Testis (tissue), 3 donors: ENCODE results near the gene MRPL28. TPM values are rescaled to one million over a fixed set of nuclear protein-coding genes. Genes with fewer than 3 reads are reported as not detected.
"Not testable (repeated sequence)": the region's sequence is repeated elsewhere in the genome, so short reads cannot be mapped to it uniquely, and the experiment has no call there.

Experiments used
- DNase-seq: peaks from one replicate; pipeline ENCODE4 v3.0.0-alpha.2; 2019
- H3K27ac ChIP-seq, 2 donors: fragments of 200-600 bp; sonication (generic); one replicate each; pipeline ENCODE4 v1.5.1; 2019
- H3K27me3 ChIP-seq: fragments of 200-600 bp; sonication (generic); one replicate; pipeline ENCODE4 v1.5.1; 2019
- H3K36me3 ChIP-seq: fragments of 200-600 bp; sonication (generic); one replicate; pipeline ENCODE4 v1.5.1; 2017; ENCODE audit warnings: low read depth; ENCODE audit errors: missing control alignments
- H3K4me1 ChIP-seq: fragments of 200-600 bp; sonication (generic); one replicate; pipeline ENCODE4 v1.5.1; 2019
- H3K4me3 ChIP-seq, 2 donors: fragments of 200-600 bp; sonication (generic); one replicate each; pipeline ENCODE4 v1.5.1; 2017 to 2019
- H3K9me3 ChIP-seq: fragments of 200-600 bp; sonication (generic); one replicate; pipeline ENCODE4 v1.5.1; 2017
- POLR2A ChIP-seq: fragments of 450-650 bp; IDR thresholded peaks from one replicate; pipeline ENCODE4 v1.6.1; 2017; ENCODE audit warnings: antibody characterized with exemption, mild to moderate bottlenecking, moderate library complexity
- WGBS, 2 donors: methylation state at CpG; one replicate each; pipeline ENCODE4 v1.1.5; 2018; 5-methylcytosine and 5-hydroxymethylcytosine counted together
- intact Hi-C: fragments of 100-400 bp; cut with DNase I; formaldehyde crosslinking; loops from one replicate; pipeline ENCODE4 v1.15.1; 2023; ENCODE audit warnings: low total_unique reads
- polyA plus RNA-seq: library from polyadenylated mRNA; stranded (reverse); fragments of 350-450 nt; fragmentation: Illumina TruSeq; extraction: RNeasy Lipid Tissue Mini Kit (QIAGEN cat#74804); gene quantifications from one replicate; pipeline ENCODE4 v1.2.3, GENCODE V29; 2014; ENCODE audit warnings: low read depth, low replicate concordance; ENCODE audit not compliant: insufficient read depth
- total RNA-seq, 2 donors: library from RNA; depleted of rRNA; stranded (reverse); fragments of >200 nt; gene quantifications; one replicate each; pipeline ENCODE4 v1.2.3, GENCODE V29; 2016
- TF ChIP-seq, protein P1 (sequence below), 3 experiments: fragments of 450-650 bp in 2 of 3; fragments of 200-600 bp in 1 of 3; sonication (generic) in 1 of 3; IDR thresholded peaks; one replicate each; pipeline ENCODE4 v1.5.1; 2016 to 2019; ENCODE audit warnings: antibody characterized with exemption in 3 of 3, mild to moderate bottlenecking in 2 of 3, moderate library complexity in 1 of 3

The MRPL28 gene
- total and polyA plus RNA-seq, 3 donors from 2014 or later = 108 to 161 (median 119) TPM

DNA sequence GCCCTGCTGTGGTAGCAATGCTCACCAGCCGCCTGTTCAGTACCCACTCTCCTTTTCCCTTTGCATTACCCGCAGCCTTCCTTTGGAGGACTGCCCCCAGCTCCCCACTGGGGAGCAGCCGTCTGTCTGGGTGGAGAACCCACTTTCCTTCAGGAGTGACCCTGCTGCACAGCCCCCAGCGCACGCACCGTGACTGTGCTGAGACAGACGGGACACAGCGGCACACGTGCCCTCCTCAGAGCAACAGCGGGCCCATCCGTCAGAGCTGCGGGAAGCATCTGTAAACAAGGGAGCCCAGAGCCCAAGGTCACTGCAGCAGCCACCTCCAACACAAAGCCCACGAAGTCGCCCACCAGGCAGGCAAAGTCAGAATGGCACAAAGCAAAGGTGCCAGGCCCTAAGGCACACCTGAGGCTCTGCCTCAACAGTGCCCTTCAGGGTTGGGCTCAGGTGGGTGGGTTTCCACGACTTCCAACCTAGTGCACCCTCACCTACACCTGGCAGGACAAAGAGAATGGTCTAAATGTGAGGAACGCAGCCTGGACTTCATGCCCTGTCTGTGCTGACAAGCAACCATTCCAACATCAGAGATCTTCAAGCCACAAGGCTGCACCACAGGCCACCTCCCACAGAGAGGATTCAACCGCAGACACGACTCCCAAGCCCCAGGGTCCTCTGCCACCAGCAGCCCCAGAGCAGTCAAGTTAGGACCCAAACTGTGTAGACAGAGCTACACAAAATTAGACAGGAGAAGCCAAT is 27.7 kb downstream of the MRPL28 start:
- Histone ChIP-seq H3K9me3 (no peaks in the 10 kb centered on the region), H3K4me3 (no peak overlapping the region), H3K4me1 (no peaks in the 10 kb centered on the region), H3K27ac (no peak overlapping the region), H3K36me3 (no peaks in the 10 kb centered on the region), H3K27me3 (no peaks in the 10 kb centered on the region)
- no peak for DNase-seq
- 68 to 98% methylated on average over 7 to 16 of the region's 18 CpGs for WGBS, 2 donors
- intact Hi-C loops = no loop called here
- TF ChIP-seq, protein P1, sequence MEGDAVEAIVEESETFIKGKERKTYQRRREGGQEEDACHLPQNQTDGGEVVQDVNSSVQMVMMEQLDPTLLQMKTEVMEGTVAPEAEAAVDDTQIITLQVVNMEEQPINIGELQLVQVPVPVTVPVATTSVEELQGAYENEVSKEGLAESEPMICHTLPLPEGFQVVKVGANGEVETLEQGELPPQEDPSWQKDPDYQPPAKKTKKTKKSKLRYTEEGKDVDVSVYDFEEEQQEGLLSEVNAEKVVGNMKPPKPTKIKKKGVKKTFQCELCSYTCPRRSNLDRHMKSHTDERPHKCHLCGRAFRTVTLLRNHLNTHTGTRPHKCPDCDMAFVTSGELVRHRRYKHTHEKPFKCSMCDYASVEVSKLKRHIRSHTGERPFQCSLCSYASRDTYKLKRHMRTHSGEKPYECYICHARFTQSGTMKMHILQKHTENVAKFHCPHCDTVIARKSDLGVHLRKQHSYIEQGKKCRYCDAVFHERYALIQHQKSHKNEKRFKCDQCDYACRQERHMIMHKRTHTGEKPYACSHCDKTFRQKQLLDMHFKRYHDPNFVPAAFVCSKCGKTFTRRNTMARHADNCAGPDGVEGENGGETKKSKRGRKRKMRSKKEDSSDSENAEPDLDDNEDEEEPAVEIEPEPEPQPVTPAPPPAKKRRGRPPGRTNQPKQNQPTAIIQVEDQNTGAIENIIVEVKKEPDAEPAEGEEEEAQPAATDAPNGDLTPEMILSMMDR (IDR thresholded peaks at IDR 0.05) = no peak
- TF ChIP-seq POLR2A = no peak

DNA sequence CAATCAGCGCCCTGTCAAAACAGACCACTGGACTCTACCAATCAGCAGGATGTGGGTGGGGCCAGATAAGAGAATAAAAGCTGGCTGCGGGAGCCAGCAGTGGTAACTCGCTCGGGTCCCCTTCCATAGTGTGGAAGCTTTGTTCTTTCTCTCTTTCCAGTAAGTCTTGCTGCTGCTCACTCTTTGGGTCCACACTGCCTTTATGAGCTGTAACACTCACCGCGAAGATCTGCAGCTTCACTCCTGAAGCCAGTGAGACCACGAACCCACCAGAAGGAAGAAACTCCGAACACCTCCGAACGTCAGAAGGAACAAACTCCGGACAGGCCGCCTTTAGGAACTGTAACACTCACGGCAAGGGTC is 28.4 kb downstream of the MRPL28 start:
- intact Hi-C loops, H3K27ac ChIP-seq, H3K9me3 ChIP-seq, H3K4me3 ChIP-seq, H3K4me1 ChIP-seq, H3K27me3 ChIP-seq, H3K36me3 ChIP-seq: not testable (repeated sequence)
- DNase-seq = peak; percentile 42
- WGBS, 2 donors = 82 to 87% methylated on average over 12 to 13 of the region's 13 CpGs

DNA sequence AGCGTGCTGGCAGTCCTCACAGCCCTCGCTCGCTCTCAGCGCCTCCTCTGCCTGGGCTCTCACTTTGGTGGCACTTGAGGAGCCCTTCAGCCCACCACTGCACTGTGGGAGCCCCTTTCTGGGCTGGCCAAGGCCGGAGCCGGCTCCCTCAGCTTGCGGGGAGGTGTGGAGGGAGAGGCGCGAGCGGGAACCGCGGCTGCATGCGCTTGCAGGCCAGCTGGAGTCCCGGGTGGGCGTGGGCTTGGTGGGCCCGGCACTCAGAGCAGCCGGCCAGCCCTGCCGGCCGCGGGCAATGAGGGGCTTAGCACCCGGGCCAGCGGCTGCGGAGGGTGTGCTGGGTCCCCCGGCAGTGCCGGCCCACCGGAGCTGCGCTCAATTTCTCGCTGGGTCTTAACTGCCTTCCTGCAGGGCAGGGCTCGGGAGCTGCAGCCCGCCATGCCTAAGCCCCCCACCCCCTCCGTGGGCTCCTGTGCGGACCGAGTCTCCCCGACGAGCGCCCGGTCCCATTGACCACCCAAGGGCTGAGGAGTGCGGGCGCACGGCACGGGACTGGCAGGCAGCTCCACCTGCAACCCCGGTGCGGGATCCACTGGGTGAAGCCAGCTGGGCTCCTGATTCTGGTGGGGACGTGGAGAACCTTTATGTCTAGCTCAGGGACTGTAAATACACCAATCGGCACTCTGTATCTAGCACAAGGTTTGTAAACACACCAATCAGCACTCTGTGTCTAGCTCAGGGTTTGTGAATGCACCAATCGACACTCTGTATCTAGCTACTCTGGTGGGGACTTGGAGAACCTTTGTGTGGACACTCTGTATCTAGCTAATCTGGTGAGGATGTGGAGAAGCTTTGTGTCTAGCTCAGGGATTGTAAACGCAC is 29.0 kb downstream of the MRPL28 start:
- WGBS, 2 donors = 77 to 81% methylated on average over 10 to 46 of the region's 47 CpGs

DNA sequence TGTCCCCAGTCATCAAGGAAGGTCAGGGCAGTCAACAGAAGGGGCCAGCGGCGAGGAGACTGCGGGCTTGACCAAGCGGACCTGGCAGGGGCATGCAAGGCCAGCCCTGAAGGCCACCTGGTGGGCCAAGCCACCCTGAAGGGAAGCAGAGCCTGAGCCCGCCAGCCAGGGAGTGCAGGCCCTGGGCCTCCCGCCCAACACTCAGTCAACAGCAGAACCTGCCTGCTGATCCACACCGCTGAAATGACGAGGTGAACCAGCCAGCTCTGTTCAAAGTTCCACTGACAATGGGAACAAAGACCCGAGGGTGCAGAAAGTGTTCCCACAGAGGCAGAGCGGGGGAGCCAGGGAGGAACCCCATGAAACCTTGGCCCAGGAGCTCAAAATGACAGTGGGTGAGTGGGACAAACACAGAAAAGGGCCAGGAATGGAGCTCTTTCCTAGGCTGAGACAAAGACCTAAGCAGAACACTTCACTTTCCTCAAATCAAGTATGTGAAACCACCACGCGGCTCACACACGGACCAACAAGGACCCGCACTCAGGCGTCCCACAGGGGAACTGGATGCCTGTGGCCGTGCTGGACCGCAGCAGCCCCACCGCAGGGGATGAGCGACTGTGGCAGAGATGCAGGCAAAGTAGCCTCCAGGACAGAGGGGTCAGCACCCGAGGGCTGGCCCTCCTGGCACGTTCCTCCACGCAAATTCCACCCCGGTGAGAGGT is 29.8 kb downstream of the MRPL28 start:
- H3K27ac ChIP-seq = no peak overlapping the region
- no peak for DNase-seq
- intact Hi-C loops = no loop called here
- 77 to 83% methylated on average over 22 to 23 of the region's 23 CpGs for WGBS, 2 donors
- no peaks in the 10 kb centered on the region for H3K36me3 ChIP-seq
- H3K4me3 ChIP-seq = no peak overlapping the region
- H3K27me3 ChIP-seq = no peaks in the 10 kb centered on the region
- no peaks in the 10 kb centered on the region for H3K4me1 ChIP-seq
- TF ChIP-seq, protein P1 (IDR thresholded peaks at IDR 0.05) = no peak
- TF ChIP-seq POLR2A = no peak
- H3K9me3 ChIP-seq = no peaks in the 10 kb centered on the region

More for the DNA sequence above, 29.0 kb downstream of the MRPL28 start:
- H3K36me3 ChIP-seq, H3K9me3 ChIP-seq, H3K27ac ChIP-seq, H3K27me3 ChIP-seq, DNase-seq, H3K4me3 ChIP-seq, H3K4me1 ChIP-seq, intact Hi-C loops: not testable (repeated sequence)

DNA sequence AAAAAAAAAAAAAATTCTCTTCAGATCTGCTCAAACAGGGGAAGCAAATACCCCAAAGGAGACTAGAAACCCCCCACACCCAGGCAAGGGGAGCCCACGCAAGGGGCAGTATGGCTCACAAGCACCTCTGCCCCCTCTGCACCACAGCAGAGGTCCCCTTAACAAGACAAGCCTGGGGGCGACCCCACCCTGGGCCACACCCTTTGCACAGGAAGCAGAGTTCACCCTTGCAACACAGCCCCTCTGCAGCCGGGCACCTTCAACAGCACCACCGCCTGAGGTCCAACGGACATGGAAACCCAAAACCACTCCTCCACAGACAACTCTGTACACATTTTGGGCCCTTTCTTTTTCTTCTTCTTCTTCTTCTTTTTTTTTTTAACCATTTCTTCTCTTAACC is 30.7 kb downstream of the MRPL28 start:
- Histone ChIP-seq H3K36me3 (no peaks in the 10 kb centered on the region), H3K27me3 (no peaks in the 10 kb centered on the region), H3K9me3 (no peaks in the 10 kb centered on the region), H3K27ac (no peak overlapping the region), H3K4me1 (no peaks in the 10 kb centered on the region), H3K4me3 (no peak overlapping the region)
- intact Hi-C loops = no loop called here
- no peak for DNase-seq
- TF ChIP-seq POLR2A = no peak
- TF ChIP-seq, protein P1 (IDR thresholded peaks at IDR 0.05) = no peak
- 84 to 93% methylated on average over 5 of the region's 5 CpGs for WGBS, 2 donors
